T-helper 2 cell treated with Interferon-gamma antibody and Interleukin-4, amounts not matched to agents 5 μg/mL and 100 μg/mL, for 36 hours (primary cell): ENCODE results near the gene ATP2B3.

Experiments
- DNase-seq: peaks from one replicate; pipeline ENCODE4 v3.0.0; 2021; ENCODE audit warnings: low spot score
- H3K27ac Mint-ChIP-seq: one replicate; pipeline ENCODE4 v1.8.0; 2021; ENCODE audit warnings: mild to moderate bottlenecking, mixed read lengths
- H3K27me3 Mint-ChIP-seq: one replicate; pipeline ENCODE4 v1.8.0; 2021; ENCODE audit warnings: low read depth, mixed read lengths
- H3K36me3 Mint-ChIP-seq: one replicate; pipeline ENCODE4 v1.8.0; 2021; ENCODE audit warnings: low read depth, mixed read lengths
- H3K4me1 Mint-ChIP-seq: one replicate; pipeline ENCODE4 v1.8.0; 2021; ENCODE audit warnings: low read depth, mixed read lengths
- H3K4me3 Mint-ChIP-seq: one replicate; pipeline ENCODE4 v1.8.0; 2022; ENCODE audit warnings: mild to moderate bottlenecking, moderate library complexity, mixed read lengths
- H3K9me3 Mint-ChIP-seq: one replicate; pipeline ENCODE4 v1.8.0; 2021; ENCODE audit warnings: mixed read lengths

Gene ATP2B3

GRCh38 chrX:153628665-153629064, 111.2 kb downstream of the ATP2B3 start:
- no peak overlapping the region for H3K4me3 Mint-ChIP-seq
- no peaks in the 10 kb centered on the region for H3K4me1 Mint-ChIP-seq
- no peaks in the 10 kb centered on the region for H3K9me3 Mint-ChIP-seq
- no peak for DNase-seq
- peaks cover 3% of the 10 kb centered on the region for H3K27me3 Mint-ChIP-seq
- no peak overlapping the region for H3K27ac Mint-ChIP-seq
- no peaks in the 10 kb centered on the region for H3K36me3 Mint-ChIP-seq

DNA sequence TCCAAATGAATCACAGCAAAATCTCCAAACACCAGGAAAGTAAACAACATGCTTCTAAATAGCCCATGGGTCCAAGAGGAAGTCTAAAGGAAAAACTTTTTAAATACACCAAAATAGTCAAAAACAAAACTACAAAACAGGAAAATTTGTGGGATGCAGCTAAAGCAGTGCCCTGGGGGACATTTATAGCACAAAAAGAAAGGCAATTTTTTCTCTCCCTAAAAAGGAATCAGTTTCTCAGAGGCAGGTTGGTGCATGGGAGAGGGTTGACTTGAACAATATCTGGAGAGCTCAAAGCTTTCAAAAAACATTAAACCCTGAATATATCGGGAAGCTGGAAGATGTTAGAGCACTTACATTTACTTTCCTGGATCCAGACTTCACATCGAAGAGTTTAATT, 113.9 kb downstream of the ATP2B3 start:
- Mint-ChIP-seq H3K4me1 (no peaks in the 10 kb centered on the region), H3K27ac (no peak overlapping the region), H3K9me3 (no peaks in the 10 kb centered on the region), H3K4me3 (no peak overlapping the region), H3K27me3 (peaks cover 3% of the 10 kb centered on the region), H3K36me3 (no peaks in the 10 kb centered on the region)
- DNase-seq, result no peak

GRCh38 chrX:153631907-153632594, 114.6 kb downstream of the ATP2B3 start:
- Mint-ChIP-seq H3K9me3 (no peaks in the 10 kb centered on the region), H3K4me3 (no peak overlapping the region), H3K4me1 (no peaks in the 10 kb centered on the region), H3K36me3 (no peaks in the 10 kb centered on the region), H3K27ac (no peak overlapping the region), H3K27me3 (peaks cover 3% of the 10 kb centered on the region)
- DNase-seq, result no peak
